K562 (cell line): ENCODE data around the gene ARHGAP28. TPM values are rescaled to one million over a fixed set of nuclear protein-coding genes. Genes with fewer than 3 reads are reported as not detected.

ENCODE experiments used
- FOXM1 ChIP-seq, 2 experiments: fragments of 450-650 bp in 1 of 2; sonication (generic) in 1 of 2; formaldehyde crosslinking in 1 of 2; IDR thresholded peaks; 2 replicates each; pipeline versions ENCODE4 v1.6.1 to v1.9.0; 2017 to 2022; ENCODE audit warnings: low read depth in 2 of 2, mild to moderate bottlenecking in 2 of 2, missing genetic modification reagents in 1 of 2, moderate library complexity in 1 of 2
- MECOM ChIP-seq: fragments of 250-450 bp; sonication (Bioruptor Pico); IDR thresholded peaks from 2 replicates; pipeline ENCODE4 v1.8.0; 2022; ENCODE audit warnings: inconsistent platforms
- VEZF1 ChIP-seq: fragments of 200-800 bp; sonication (Bioruptor generic); IDR thresholded peaks from 2 replicates; pipeline ENCODE4 v1.6.1; 2017; ENCODE audit warnings: missing genetic modification characterization, missing compliant biosample characterization
- YY1 ChIP-seq, 3 experiments: IDR thresholded peaks; 2 replicates each; pipeline ENCODE4 v1.6.1; 2011; ENCODE audit warnings: low read length in 2 of 3, mild to moderate bottlenecking in 2 of 3, moderate library complexity in 2 of 3, borderline replicate concordance in 1 of 3, control low read depth in 1 of 3, low read depth in 1 of 3; ENCODE audit not compliant: insufficient read depth in 3 of 3, insufficient replicate concordance in 2 of 3, control insufficient read depth in 1 of 3, insufficient read length in 1 of 3; ENCODE audit errors: extremely low read depth in 1 of 3
- ZBTB33 ChIP-seq: sonication (generic); formaldehyde crosslinking; IDR thresholded peaks from 2 replicates; pipeline ENCODE4 v1.8.1; 2023; ENCODE audit warnings: mild to moderate bottlenecking, missing genetic modification reagents
- ZC3H8 ChIP-seq: fragments of 450-650 bp; IDR thresholded peaks from 2 replicates; pipeline ENCODE4 v1.6.1; 2017
- ZNF12 ChIP-seq: sonication (generic); formaldehyde crosslinking; IDR thresholded peaks from 2 replicates; pipeline ENCODE4 v1.4.0; 2020; ENCODE audit warnings: mild to moderate bottlenecking, missing genetic modification reagents
- polyA plus RNA-seq, 8 experiments: library from polyadenylated mRNA; depleted of rRNA in 4 of 8; stranded (reverse) in 5 of 8; unstranded in 3 of 8; fragments of >200 nt; fragmentation: Nextera tagmentation in 2 of 8; fragmentation: Illumina TruSeq in 1 of 8; extraction: Ambion mirVana in 2 of 8; extraction: Trizol in 1 of 8; gene quantifications; 2 replicates each; pipeline versions ENCODE4 v1.2.1 to v1.2.3, GENCODE V29; 2011 to 2014; ENCODE audit warnings: inconsistent platforms in 1 of 8, missing spikeins in 1 of 8
- total RNA-seq, 7 experiments: library from RNA; depleted of rRNA in 6 of 7; stranded (reverse); fragments of >200 nt in 6 of 7; fragmentation: Illumina TruSeq in 2 of 7; extraction: Trizol in 2 of 7; gene quantifications; 2 replicates each; pipeline versions ENCODE4 v1.2.1 to v1.2.3, GENCODE V29; 2011 to 2021; ENCODE audit warnings: low replicate concordance in 1 of 7

Gene ARHGAP28
- total and polyA plus RNA-seq, 9 of the 15 experiments (the other 6 are each of a cell fraction or from before 2014, with no cell fraction given): 0.93 to 5.9 (median 5.0) TPM

- no peak for TF ChIP-seq YY1 (IDR thresholded peaks at IDR 0.05; ENCODE audit: borderline replicate concordance in 1 of 3, control insufficient read depth in 1 of 3, extremely low read depth in 1 of 3, insufficient read depth in 3 of 3, insufficient read length in 1 of 3, insufficient replicate concordance in 2 of 3, low read depth in 1 of 3, low read length in 2 of 3)
- TF ChIP-seq MECOM (CRISPR knock-in tag): no peak
- no peak for TF ChIP-seq ZNF12 (CRISPR knock-in tag)
- no peak for TF ChIP-seq VEZF1 (CRISPR knock-in tag)
- TF ChIP-seq FOXM1 (IDR thresholded peaks at IDR 0.05; ENCODE audit: low read depth): no peak
- no peak for TF ChIP-seq FOXM1 (CRISPR knock-in tag; IDR thresholded peaks at IDR 0.05; ENCODE audit: low read depth)
- no peak for TF ChIP-seq ZBTB33 (CRISPR knock-in tag)
- no peak for TF ChIP-seq ZC3H8
Measured at GRCh38 chr18:6722690-6723089, 6.8 kb upstream of the ARHGAP28 start (continued).
